Measurements from ENCODE around the gene SYT7. TPM values are rescaled to one million over a fixed set of nuclear protein-coding genes. Genes with fewer than 3 reads are reported as not detected.

SYT7 gene
- total RNA-seq, 1 donor: 3.6 TPM

- Histone ChIP-seq H3K27ac (ENCODE audit: low read depth, low read length) (peak overlapping the region; percentile 63), H3K9me3 (ENCODE audit: low read depth, low read length) (no peaks in the 10 kb centered on the region), H3K36me3 (ENCODE audit: insufficient read depth, low read length) (no peaks in the 10 kb centered on the region), H3K79me2 (ENCODE audit: insufficient read depth, low read length) (no peaks in the 10 kb centered on the region), H3K4me3 (ENCODE audit: insufficient read depth, low read length) (peak overlapping the region; percentile 56), H2AFZ (ENCODE audit: low read length) (peak overlapping the region; percentile 83), H3K4me2 (ENCODE audit: insufficient read depth, low read length) (peak overlapping the region; percentile 72), H4K20me1 (ENCODE audit: insufficient read depth, low read length) (no peaks in the 10 kb centered on the region), H3K27me3 (ENCODE audit: insufficient read depth, low read length) (peaks cover 9% of the 10 kb centered on the region), H3K4me1 (ENCODE audit: insufficient read depth, low read length) (peaks cover 34% of the 10 kb centered on the region)
- no peak for TF ChIP-seq CTCF (IDR thresholded peaks at IDR 0.05; ENCODE audit: extremely low read depth, low read depth, low read length)
- DNase-seq (ENCODE audit: insufficient read length, low spot score, missing footprints): peak; percentile 92
Observed at GRCh38 chr11:61598886-61599868, 18.3 kb upstream of the SYT7 start.

- H3K27me3 ChIP-seq (ENCODE audit: insufficient read depth, low read length): peaks cover 11% of the 10 kb centered on the region
- H3K36me3 ChIP-seq (ENCODE audit: insufficient read depth, low read length): no peaks in the 10 kb centered on the region
- no peak for TF ChIP-seq CTCF (IDR thresholded peaks at IDR 0.05; ENCODE audit: extremely low read depth, low read depth, low read length)
- peaks cover 27% of the 10 kb centered on the region for H3K4me1 ChIP-seq (ENCODE audit: insufficient read depth, low read length)
- H3K27ac ChIP-seq (ENCODE audit: low read depth, low read length): no peak overlapping the region
- H4K20me1 ChIP-seq (ENCODE audit: insufficient read depth, low read length): no peaks in the 10 kb centered on the region
- DNase-seq (ENCODE audit: insufficient read length, low spot score, missing footprints): peak; percentile 66
- H3K9me3 ChIP-seq (ENCODE audit: low read depth, low read length): no peaks in the 10 kb centered on the region
- no peak overlapping the region for H3K4me2 ChIP-seq (ENCODE audit: insufficient read depth, low read length)
- H3K79me2 ChIP-seq (ENCODE audit: insufficient read depth, low read length): no peaks in the 10 kb centered on the region
- no peak overlapping the region for H2AFZ ChIP-seq (ENCODE audit: low read length)
- no peak overlapping the region for H3K4me3 ChIP-seq (ENCODE audit: insufficient read depth, low read length)
Observed at GRCh38 chr11:61598374-61598773, 17.5 kb upstream of the SYT7 start.

- no peaks in the 10 kb centered on the region for H3K9me3 ChIP-seq (ENCODE audit: low read depth, low read length)
- no peak overlapping the region for H3K27ac ChIP-seq (ENCODE audit: low read depth, low read length)
- H3K27me3 ChIP-seq (ENCODE audit: insufficient read depth, low read length): peaks cover 12% of the 10 kb centered on the region
- no peaks in the 10 kb centered on the region for H3K36me3 ChIP-seq (ENCODE audit: insufficient read depth, low read length)
- no peak overlapping the region for H2AFZ ChIP-seq (ENCODE audit: low read length)
- H3K4me1 ChIP-seq (ENCODE audit: insufficient read depth, low read length): peaks cover 17% of the 10 kb centered on the region
- no peaks in the 10 kb centered on the region for H4K20me1 ChIP-seq (ENCODE audit: insufficient read depth, low read length)
- H3K79me2 ChIP-seq (ENCODE audit: insufficient read depth, low read length): no peaks in the 10 kb centered on the region
- H3K4me2 ChIP-seq (ENCODE audit: insufficient read depth, low read length): no peak overlapping the region
- peak; percentile 55 for DNase-seq (ENCODE audit: insufficient read length, low spot score, missing footprints)
- H3K4me3 ChIP-seq (ENCODE audit: insufficient read depth, low read length): no peak overlapping the region
- TF ChIP-seq CTCF (IDR thresholded peaks at IDR 0.05; ENCODE audit: extremely low read depth, low read depth, low read length): no peak
Observed at GRCh38 chr11:61596990-61597389, 16.1 kb upstream of the SYT7 start.

GRCh38 chr11:61596542-61596941 is 15.7 kb upstream of the SYT7 start:
- Histone ChIP-seq H3K9me3 (ENCODE audit: low read depth, low read length) (no peaks in the 10 kb centered on the region), H3K79me2 (ENCODE audit: insufficient read depth, low read length) (no peaks in the 10 kb centered on the region), H3K4me3 (ENCODE audit: insufficient read depth, low read length) (no peak overlapping the region), H2AFZ (ENCODE audit: low read length) (no peak overlapping the region), H3K27ac (ENCODE audit: low read depth, low read length) (no peak overlapping the region), H3K4me1 (ENCODE audit: insufficient read depth, low read length) (peaks cover 17% of the 10 kb centered on the region), H4K20me1 (ENCODE audit: insufficient read depth, low read length) (no peaks in the 10 kb centered on the region), H3K27me3 (ENCODE audit: insufficient read depth, low read length) (peaks cover 16% of the 10 kb centered on the region), H3K36me3 (ENCODE audit: insufficient read depth, low read length) (no peaks in the 10 kb centered on the region), H3K4me2 (ENCODE audit: insufficient read depth, low read length) (no peak overlapping the region)
- TF ChIP-seq CTCF (IDR thresholded peaks at IDR 0.05; ENCODE audit: extremely low read depth, low read depth, low read length): no peak
- peak; percentile 36 for DNase-seq (ENCODE audit: insufficient read length, low spot score, missing footprints)
